NCI-H1417 treated with DMSO at 0.1 percent for 48 hours (cell line): ENCODE data around the gene KLC4.
"Not testable (repeated sequence)": the region's sequence is repeated elsewhere in the genome, so short reads cannot be mapped to it uniquely, and the experiment has no call there.

Experiments used
- DNase-seq: peaks from one replicate; lab custom pipeline; 2025; lab: John Stamatoyannopoulos, UW

The KLC4 gene

DNA sequence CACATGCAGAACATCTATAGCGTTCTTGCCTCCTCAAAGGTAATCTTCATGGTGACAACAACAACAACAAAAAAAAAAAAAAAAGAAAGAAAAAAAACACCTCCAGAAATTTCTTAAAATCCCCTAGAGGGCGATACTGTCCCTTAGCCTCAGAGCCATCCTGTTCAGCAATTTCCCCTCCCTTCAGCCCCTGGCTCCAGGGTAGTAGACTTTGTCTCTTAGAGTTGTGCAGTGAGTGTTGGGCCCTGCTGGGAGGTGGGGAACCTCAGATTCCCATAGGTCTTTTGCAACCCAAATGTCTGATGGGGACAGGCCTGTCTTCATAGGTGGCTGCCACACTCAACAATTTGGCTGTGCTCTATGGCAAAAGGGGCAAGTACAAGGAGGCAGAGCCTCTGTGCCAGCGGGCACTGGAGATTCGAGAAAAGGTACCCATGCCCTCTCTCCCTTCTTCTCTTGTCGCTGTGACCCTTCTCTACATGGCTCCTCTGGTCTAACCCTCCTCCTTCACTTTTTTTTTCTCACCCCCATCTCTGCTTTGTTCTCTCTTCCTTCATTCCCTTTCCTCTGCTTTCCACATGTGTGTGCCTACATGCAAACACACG is 10.7 kb downstream of the KLC4 start:
- DNase-seq, result no peak

DNA sequence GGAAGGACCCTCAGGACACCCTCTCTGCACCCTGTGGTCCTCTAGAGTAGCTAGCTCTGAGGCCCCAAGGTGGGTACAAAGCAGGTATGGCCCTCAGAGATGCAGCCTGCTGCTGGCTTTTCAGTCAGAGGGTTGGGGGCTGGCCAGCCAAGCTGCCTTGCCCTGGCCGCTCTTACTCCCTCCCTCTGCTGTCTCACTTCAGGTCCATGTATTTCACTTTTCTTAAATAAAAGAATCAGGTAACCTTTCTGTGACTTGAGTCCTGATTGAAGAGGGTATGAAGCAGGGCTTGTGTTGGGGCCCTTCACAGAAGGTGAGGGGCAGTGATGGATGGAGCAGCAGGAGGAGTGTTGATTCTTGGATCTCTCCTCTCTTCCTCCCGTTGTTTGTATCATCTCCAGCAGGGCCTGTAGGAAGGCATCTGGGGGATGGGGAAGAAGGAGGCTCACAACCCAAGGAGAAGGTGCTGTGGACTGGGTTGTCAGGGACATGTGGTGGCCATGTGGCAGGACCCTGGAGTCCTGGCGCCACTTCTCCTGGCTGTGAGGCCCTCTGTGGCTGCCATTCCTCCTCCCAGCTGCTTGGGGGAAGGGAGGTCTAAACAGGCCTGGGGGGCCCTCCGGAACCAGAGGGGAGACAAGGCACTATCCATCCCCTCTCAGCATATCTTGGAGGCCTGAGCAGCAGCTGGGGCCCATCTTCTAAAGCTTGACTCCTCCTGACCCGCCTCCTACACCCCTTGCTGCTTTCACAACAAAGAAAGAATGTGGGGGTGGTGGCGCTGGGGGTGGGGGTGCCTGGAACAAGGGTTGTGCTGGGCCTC is 15.6 kb downstream of the KLC4 start:
- no peak for DNase-seq

DNA sequence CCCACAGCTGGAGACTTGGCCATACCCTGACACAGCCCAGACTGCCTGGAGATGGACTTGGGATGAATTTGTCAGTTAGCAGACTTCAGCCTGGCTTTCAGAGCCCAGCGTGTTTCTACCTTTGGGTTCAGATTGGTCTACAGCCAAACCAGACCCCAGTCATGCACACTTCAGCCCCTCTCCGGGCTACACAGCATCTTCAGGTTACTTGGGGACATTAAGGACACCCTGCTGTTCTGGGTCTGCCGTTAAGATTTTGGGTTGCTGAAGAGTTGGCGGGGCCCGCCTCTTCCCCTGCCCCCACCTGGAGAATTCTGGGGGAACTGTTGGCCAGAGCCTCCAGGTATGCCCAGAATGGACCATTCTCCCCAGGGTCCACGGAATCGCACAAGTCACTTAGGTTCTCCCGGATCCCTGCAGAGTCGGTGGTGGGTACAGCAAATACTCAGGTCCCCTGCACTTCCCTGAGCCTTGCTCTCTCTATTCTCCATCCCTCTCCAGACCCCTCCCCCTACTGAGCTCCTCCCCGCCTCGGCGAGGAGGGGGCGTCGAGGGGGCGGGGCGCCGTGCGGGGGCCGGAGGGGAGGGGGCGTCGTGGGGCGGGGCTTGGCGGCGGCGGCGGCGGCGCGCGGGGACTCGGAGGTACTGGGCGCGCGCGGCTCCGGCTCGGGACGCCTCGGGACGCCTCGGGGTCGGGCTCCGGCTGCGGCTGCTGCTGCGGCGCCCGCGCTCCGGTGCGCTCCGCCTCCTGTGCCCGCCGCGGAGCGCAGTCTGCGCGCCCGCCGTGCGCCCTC is 16.4 kb downstream of the KLC4 start, which contains the start of gene PTK7:
Gene PTK7 (plus strand): TSS at position 645 of the 794 bp plus-strand sequence. CDS start 175 bp downstream, outside the sequence.
- no peak for DNase-seq

DNA sequence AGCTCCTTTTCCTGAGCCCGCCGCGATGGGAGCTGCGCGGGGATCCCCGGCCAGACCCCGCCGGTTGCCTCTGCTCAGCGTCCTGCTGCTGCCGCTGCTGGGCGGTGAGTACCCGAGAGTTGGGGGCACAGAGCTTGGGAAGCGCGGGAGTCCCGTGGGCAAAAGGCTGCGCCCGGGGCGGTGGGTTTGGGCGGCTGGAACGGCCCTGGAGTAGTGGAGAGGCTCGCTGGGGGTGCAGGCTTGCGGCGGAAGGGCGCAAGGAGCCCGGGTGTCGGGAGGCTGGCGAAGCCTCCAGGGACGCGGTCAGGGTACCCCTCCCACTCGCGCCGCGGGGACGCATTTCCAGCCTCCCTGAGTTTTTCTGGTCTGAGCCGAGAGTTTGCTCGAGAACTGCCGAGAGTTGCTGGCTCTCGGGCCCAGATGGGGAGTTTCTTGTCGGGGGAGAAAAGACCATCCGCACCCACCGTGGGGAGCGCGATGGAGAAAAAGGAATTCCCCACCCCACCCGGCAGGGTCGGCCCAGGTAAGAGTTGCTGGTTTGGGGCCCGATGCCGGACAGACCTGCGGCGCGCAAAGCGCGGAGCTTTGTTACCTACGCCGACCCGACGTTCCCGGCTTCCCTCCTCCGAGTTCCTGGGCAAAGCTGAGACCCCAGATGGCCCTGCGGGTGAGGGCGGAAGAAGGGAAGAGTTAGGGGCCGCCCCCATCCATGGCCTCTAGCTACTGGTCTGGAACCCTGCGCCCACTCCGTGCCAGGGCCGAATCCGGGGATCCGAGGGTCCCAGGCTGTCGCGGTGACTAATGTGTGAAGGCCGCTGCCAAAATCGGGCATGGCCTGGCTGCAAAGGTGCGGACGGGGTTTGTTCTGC is 17.3 kb downstream of the KLC4 start:
- DNase-seq, result no peak

DNA sequence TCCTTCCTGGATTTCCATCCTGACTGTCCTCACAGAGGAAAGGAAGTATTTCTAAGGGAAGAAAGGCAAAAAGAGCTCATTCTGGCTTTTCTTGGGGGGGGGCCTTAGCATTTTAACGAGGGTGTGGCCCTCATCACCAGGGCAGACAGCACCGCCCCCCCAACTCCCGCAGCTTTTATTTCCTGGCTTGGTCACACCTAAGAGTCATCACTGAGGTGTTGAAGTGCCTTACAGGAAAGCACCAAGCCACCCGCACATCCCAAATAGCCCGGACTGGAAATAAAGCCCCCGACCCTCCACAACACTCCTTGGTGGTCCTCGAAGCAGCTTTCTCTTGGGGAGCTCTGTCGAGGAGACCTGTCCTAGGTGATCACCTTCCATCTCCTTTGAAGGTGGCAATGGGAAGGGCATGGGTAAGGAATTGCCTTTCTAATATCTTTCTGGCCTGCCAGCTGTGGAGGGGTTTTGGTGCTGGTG is 17.9 kb downstream of the KLC4 start:
- DNase-seq, result no peak

DNA sequence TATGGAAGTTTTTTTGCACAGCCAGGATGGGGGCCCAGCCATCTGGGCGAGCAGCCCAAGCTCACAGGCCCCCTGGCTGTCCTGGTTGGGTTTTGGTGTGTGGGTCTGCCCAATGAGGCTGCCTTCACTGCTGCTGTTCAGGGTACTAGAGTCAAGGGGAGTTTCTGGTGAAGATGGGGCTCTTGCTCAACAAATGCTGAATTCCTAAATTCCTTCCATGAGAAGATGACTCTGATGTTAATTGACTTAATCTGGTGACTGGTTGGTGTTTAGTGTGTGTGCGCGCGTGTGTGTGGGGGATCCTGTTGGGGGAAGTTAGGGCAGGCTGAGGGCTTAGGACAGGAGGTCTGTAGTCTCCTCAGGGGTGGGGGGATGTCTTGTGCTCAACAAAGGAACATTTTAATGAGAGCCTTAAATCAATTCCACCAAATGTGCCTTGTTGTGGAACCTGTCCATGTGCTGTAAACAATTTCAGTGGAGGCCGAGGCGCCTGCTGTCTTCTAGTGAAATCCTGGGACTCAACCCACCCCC is 18.6 kb downstream of the KLC4 start:
- no peak for DNase-seq

DNA sequence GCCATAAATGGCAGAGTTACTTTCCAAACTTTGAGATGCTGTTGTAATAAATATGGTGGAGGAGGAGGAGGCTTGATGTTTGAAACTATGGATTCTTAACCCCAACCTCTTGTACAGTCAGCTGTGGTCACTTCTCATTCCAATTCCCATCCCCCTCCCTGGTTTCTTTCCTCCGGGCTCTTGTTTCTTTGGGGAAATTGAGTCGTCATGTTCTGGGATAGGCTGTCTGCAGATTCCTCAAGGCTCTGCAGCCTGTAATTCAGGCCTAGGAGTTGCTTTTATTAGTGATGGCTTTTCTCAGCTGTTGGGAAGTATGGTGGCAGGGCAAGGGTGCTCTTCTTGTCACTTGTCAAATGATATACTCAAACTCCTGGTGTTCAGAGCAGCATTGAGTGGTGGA is 19.3 kb downstream of the KLC4 start:
- DNase-seq, result no peak

DNA sequence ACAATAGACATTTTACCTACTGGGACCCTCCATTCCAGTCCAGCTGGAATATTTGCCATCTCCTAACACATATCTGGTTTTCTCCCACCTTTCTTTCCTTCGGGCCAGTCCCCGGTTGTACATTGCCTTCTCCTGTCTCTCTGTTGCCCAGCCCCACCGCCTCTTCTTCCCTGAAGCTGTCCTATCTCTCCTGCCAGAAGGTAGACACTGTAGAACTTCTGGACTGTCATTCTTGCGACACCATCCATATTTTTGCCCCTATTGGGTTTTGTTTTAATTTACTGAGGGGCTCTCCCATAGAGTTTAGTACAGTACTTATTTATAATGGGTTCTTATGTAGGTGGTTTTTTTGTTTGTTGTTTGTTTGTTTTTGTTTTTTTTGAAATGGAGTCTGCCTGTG is 21.6 kb downstream of the KLC4 start:
- DNase-seq, result no peak

DNA sequence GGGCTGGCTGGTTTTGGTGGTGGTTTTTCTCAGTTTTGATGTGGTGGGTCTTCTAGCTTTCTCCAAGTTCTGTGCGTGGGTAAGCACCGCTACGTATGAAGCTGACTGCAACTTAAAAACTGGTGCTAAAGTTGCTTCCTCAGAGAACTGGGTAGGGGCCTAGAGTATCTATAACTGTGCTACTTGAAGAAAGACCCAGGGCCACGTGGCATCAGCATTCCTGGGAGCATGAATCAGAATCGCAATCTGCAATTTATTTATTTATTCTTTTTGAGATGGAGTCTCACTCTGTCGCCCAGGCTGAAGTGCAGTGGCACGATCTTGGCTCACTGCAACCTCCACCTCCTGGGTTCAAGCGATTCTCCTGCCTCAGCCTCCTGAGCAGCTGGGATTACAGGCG is 22.5 kb downstream of the KLC4 start:
- DNase-seq, result not testable (repeated sequence)

DNA sequence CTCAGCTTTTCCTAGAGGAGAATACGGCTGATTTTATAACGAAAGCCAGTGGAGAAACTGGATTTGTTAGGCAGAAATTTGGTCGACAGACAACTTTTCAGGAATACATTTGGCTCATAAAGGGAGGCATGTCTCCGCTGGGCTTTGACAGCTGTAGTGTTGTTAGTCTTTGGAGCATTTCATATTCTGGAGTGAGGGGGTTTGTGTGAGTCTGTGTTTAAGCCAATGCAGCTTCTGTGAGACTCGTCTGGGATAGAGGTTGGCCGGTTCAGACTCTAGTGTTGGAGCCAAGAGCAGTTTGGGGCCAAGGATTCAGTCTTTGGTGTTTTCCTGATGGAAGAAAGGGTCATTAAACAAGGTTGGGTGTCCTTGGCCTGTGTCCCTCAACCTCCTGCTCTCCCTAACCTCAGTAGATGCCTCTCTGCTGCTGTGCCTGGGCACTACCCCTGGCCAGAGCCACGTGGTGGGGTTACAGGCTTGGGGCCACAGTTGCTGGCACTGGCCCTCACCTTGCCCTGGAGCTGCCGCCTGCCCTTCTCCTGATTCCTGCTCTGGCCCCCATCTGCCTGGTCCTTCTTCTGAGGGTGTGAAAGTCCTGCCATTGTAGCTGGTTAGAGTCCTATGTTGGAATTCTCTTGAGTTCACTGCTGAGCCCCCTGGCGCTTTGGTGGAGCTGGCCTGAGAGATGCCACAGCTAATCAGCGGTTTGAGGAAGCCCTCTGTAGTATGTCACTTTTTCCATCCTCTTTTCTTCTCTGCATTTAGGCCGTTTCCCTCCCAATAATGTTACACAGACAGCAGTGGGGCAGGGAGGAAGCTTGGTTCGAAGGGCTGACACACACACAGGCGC is 23.6 kb downstream of the KLC4 start:
- no peak for DNase-seq

DNA sequence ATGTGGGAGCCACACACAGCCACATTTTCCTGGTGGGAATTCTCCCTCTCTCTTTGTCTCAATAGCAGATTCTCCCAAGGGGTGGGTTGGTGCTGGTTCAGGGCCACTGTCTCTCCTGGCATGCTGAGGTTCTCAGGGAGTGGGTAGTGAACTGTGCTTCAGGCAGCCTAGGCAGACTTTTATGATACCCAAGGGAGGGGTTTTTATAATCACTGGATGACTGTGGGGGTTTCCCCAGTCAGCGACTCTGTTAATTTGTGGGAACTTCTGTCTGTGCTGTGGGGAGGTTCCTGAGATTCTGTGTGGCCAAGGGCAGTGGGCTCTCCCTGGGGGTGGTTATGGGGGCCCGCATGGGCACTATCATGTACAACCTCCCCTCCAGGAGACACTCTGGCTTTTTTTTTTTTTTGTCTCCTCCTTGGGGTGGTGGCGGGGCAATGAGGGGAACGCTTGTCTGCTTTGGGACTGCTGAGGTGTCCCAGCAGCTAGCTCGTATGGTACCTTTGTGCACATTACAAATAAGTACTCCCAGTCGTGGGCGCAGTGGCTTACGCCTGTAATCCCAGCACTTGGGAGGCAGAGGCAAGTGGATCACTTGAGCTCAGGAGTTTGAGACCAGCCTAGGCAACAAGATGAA is 26.7 kb downstream of the KLC4 start:
- DNase-seq, result no peak

DNA sequence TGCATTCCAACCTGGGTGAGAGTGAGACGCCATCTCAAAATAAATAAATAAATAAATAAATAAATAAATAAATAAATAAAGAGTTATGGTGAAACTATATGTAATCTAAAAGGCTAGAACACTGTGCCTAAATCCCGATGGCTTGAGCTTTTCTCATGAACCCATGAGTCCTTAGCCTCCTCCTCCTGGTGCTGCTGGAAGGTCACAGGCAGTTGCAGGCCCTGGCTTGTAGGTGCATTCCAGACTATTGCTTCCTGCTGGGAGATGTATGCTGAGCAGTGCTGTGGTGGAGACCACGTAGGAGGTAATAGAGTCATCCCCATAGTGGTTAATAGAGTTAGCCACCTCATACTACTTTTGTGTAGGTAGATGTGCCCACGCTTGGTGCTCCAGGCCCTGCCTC is 29.2 kb downstream of the KLC4 start:
- DNase-seq, result no peak

DNA sequence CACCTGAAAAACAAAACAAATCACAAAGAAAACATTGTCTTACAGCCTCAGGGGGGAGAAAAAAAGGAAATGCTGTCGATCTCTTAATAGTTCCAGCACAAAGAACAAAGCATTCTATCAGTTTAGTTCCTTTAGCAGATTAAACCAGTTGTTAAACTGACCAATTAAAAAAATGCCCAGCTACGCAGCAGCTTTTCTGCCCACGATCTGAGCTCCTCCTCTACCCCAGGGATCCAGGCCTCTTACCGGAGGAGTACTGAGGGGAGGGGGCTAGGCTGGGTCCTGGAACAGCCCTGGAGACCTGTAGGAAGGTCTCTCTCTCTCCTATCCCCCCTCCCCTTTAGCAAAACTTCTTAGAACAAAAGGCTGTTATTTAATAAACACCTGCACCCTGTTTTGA is 30.0 kb downstream of the KLC4 start:
- no peak for DNase-seq

DNA sequence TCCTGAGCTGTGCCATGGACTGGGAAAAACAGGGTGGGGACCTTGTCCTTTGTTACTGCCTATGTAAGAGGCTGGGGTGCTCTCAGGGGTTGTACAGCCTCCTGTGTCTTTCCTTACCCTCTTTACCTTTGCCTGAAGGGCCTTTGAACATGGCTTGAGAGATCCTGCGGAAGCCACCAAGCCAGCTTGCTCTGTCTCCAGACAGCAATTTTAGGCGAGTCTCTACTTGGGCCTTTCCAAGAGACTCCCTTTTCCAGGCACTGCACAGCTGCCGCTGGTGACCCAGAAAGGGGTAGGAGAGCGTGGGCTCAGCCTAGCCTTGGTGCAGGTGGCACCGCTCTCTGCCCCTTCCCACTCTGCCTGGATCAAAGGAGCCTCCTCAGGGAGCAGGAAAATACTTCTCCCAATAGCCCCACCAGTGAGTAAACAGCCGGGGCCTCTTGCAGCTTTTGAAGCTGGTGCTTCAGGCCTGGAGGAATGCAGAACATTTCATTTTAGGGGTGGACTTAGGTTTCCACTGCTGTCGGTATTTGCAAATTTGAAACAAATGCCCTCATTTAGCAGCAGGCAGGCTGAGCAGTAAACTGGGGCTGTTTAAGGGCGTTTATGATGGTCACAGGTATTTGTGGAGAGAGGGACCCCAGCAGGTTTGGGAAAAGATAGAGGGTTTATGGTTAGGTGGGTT is 30.6 kb downstream of the KLC4 start:
- no peak for DNase-seq

DNA sequence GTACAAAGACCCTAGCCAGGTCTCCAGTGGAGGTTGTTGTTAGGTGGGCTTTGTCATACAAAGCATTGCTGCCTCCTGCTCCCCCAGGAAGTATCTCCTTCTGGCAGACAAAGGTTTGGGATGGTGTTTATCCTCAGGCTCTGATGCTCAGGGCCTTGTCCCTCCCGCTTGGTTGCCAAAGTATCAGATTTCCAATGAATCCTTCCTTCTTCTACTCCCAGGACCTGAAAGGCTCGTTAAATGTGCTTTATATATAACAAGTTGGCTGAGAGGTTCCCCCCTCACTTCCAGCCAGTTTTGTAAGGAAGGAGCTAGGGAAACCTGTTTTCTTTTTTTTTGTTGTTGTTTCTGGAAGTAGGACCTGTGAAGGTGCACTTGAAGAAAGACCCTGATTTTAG is 31.1 kb downstream of the KLC4 start:
- DNase-seq, result no peak

DNA sequence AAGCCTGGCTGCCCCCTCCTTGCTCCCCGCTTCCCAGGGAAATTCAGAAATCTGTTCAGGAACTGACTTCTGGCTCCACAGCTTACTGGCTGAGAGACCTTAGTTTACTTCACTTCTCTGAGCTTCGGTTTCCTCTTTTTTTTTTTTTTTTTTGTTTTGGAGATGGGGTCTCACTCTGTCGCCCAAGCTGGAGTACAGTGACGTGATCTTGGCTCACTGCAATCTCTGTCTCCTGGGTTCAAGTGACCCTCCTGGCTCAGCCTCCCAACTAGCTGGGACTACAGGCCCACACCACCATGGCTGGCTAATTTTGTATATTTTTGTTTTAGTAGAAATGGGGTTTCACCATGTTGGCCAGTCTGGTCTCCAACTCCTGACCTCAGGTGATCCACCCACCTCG is 31.6 kb downstream of the KLC4 start:
- no peak for DNase-seq

DNA sequence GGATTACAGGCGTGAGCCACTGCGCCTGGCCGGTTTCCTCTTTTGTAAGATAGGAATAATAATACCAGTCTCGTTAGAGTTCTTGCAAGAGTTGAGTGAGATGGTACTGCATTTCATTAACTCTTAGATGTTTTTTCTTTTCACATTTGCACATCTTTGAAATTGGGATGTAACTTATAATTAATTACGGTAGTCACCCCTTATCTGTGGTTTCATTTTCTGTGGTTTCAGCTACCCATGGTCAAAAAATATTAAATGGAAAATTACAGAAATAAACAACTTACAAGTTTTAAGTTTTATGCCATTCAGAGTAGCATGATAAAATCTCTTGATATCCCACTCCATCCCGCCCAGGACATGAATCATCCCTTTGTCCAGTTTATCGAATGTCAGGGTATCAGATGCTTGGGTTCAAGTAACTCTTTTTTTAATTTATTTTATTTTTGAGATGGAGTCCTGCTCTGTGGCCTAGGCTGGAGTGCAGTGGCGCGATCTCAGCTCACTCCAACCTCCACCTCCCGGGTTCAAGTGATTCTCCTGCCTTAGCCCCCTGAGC is 32.1 kb downstream of the KLC4 start:
- no peak for DNase-seq

DNA sequence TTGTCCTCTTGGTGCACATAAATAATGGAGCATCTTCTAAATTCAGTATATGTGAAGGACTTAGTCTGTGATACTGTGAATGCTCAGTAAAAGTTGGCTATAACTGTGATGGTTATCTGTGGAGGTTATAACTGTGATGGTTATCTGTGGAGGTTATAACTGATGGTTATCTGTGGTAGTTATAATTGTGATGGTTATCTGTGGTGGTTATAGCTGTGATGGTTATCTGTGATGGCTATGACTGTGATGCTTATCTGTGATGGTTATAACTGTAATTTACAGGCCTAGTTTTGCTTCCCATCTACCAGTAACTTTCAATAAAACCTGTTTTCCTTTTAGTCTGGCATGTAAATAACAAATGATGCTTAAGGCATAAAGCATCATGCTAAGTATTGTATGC is 33.2 kb downstream of the KLC4 start:
- DNase-seq, result no peak
